Measurements from ENCODE around the gene AKAP12.

DNA sequence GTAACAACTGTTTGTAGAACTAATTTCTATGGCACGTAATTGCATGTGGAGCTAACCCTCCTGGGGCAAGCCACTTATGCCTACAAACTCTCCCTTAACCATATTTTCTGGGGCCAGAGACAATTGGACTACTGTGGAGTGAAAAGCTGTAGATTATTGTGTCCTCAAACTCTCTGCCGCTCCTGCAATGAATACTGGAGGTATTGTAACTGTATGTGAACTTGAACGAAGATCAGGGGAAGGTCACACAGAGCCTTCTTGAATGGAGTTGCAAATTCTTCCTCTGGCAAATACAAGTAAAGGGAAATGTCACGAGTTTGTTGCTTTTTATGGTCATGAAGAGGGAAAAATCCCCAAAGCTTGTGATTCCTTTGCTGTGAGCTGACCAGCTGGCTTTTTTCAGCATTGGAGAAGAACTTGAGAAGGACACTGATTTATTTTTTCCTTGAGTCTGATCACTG, 18.2 kb downstream of the AKAP12 start:
- TF ChIP-seq EZH2 (IDR thresholded peaks at IDR 0.05; ENCODE audit: borderline replicate concordance, low read length), result no peak
- TF ChIP-seq, protein P1, sequence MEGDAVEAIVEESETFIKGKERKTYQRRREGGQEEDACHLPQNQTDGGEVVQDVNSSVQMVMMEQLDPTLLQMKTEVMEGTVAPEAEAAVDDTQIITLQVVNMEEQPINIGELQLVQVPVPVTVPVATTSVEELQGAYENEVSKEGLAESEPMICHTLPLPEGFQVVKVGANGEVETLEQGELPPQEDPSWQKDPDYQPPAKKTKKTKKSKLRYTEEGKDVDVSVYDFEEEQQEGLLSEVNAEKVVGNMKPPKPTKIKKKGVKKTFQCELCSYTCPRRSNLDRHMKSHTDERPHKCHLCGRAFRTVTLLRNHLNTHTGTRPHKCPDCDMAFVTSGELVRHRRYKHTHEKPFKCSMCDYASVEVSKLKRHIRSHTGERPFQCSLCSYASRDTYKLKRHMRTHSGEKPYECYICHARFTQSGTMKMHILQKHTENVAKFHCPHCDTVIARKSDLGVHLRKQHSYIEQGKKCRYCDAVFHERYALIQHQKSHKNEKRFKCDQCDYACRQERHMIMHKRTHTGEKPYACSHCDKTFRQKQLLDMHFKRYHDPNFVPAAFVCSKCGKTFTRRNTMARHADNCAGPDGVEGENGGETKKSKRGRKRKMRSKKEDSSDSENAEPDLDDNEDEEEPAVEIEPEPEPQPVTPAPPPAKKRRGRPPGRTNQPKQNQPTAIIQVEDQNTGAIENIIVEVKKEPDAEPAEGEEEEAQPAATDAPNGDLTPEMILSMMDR (IDR thresholded peaks at IDR 0.05; ENCODE audit: low read length), result no peak

Measured in OCI-LY1 (cell line).